NT2/D1 (cell line): ENCODE data around the gene VIM.

ENCODE experiments used
- SUZ12 ChIP-seq: IDR thresholded peaks from 2 replicates; pipeline ENCODE4 v1.6.1; 2011; ENCODE audit not compliant: insufficient read length, insufficient read depth; ENCODE audit errors: extremely low read depth
- YY1 ChIP-seq: IDR thresholded peaks from 2 replicates; pipeline ENCODE4 v1.6.1; 2011; ENCODE audit not compliant: insufficient read length, insufficient read depth
- ZNF274 ChIP-seq: IDR thresholded peaks from 2 replicates; pipeline ENCODE4 v1.6.1; 2011; ENCODE audit warnings: mild to moderate bottlenecking, low read depth, low read length

GRCh38 chr10:17213646-17214349 lies 14.2 kb upstream of the VIM start:
- TF ChIP-seq ZNF274 = no peak
- TF ChIP-seq YY1 = no peak
- TF ChIP-seq SUZ12 = no peak
